Measurements from ENCODE around the gene GHR.
A peak's percentile ranks its signal among the peaks of the same experiment; 100 is the strongest.

The GHR gene

DNA sequence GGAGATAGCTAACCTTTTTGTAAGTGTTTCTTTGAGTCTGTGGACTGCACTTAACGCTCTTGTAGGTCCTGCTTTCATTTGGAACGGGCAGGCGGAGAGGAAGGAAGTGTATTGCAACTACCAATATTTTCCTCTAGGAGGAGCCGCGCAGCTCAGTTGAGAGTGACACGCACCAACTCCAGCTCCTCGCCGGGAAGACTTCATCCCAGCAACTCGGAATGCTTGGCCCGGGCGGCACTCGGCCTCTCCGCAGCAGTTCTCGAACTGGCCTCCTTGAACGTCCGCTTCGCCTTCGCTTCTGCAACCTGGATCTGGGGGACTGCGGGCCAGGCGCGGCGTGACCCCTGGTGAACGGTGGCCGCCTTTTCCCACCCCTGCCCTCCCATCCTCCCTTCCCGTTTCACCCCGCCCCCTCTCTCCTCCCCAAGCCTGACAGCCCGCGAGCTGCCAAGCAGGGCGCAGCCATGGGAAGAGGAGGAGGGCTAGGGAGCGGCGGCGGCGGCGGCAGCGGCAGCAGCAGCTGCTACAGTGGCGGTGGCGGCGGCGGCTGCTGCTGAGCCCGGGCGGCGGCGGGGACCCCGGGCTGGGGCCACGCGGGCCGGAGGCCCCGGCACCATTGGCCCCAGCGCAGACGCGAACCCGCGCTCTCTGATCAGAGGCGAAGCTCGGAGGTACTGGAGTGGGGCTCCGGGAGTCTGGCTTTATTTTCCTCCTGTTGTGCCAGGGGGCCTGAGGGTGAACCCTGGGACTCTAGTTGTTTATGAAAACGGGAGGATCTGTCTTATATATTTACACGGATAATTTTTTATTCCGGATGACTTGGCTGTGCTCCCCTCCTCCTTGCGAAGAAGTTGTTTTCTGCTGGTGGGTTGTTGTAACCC, at the start of gene GHR:
Gene GHR (plus strand): TSS at position 155 of the 881 bp plus-strand sequence. CDS start 142,436 bp downstream, outside the sequence.
- TF ChIP-seq, protein P1, sequence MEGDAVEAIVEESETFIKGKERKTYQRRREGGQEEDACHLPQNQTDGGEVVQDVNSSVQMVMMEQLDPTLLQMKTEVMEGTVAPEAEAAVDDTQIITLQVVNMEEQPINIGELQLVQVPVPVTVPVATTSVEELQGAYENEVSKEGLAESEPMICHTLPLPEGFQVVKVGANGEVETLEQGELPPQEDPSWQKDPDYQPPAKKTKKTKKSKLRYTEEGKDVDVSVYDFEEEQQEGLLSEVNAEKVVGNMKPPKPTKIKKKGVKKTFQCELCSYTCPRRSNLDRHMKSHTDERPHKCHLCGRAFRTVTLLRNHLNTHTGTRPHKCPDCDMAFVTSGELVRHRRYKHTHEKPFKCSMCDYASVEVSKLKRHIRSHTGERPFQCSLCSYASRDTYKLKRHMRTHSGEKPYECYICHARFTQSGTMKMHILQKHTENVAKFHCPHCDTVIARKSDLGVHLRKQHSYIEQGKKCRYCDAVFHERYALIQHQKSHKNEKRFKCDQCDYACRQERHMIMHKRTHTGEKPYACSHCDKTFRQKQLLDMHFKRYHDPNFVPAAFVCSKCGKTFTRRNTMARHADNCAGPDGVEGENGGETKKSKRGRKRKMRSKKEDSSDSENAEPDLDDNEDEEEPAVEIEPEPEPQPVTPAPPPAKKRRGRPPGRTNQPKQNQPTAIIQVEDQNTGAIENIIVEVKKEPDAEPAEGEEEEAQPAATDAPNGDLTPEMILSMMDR (conservative IDR thresholded peaks at IDR 0.05; ENCODE audit: low read depth, low read length): peak; percentile 87
- peak; percentile 96 for DNase-seq (ENCODE audit: low read depth)
- peak within 1 kb of the TSS; percentile 68 for H3K4me3 ChIP-seq (ENCODE audit: low read depth, low read length)

DNA sequence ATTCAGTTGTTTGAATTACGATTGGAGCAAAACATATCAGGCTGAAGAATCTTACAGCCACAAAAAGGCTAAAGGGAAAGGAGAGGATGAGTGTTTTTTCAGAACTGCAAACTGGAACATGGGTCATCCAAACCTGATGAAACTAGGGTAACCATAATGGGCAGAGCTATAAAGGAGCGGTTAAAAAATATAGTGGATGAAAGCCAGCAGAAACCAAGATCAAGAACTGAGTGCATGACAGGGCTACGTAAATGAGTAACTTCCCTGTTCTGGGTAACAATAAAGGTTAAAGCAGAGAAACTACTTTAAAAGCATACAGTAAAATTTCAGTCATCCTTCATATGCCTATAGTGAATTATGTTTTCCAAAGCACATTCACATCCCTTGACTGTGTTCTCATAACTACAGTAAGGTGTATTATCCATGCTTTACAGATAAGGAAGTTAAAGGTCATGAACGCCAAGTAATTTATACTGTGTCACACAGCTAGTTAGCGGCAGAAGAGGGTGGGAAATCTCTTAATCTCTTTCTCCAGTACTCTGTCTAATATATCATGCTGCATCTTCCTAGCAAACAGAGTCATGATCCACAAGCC, 48.5 kb upstream of the GHR start:
- TF ChIP-seq, protein P1 (conservative IDR thresholded peaks at IDR 0.05; ENCODE audit: low read depth, low read length): no peak
- no peak for DNase-seq (ENCODE audit: low read depth)
- H3K4me3 ChIP-seq (ENCODE audit: low read depth, low read length): no peak overlapping the region

DNA sequence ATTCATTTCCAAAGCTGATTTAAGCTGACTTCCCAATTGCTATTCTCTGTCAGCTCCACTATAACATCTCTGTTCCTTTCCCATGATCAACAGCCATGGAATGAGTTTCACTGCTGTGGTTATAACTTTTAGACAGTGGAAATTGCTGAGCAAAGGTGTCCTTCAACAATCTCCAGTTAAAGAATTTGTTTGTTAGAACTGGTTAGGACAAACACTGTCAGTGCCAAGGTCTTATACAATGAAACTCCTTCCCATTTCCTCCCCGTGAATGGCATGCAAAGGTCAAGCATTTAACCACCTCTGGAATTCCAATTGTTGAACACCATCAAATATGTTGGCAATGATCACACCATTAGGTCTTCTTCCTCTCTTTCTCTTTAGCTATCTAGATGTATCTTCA, 45.7 kb upstream of the GHR start:
- no peak overlapping the region for H3K4me3 ChIP-seq (ENCODE audit: low read depth, low read length)
- TF ChIP-seq, protein P1 (conservative IDR thresholded peaks at IDR 0.05; ENCODE audit: low read depth, low read length): no peak
- DNase-seq (ENCODE audit: low read depth): peak; percentile 37

DNA sequence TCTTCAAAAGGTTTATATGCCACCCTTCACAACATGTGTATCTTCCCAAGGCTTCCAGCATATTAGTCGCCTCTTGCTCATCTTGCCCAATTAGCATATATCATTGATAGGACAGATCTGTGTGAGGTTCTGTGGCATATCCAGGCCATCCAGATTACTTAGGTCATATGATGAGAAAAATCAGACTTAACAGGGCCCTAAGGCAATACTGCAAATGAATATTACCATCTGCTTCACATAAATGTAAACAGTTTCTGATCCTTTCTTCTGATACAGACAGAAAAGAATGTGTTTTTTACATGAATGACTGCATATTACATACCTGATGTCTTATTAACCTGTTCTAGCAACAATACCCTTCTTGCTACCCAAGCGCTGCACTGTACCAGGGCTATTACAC, 41.3 kb upstream of the GHR start:
- TF ChIP-seq, protein P1 (conservative IDR thresholded peaks at IDR 0.05; ENCODE audit: low read depth, low read length): no peak

DNA sequence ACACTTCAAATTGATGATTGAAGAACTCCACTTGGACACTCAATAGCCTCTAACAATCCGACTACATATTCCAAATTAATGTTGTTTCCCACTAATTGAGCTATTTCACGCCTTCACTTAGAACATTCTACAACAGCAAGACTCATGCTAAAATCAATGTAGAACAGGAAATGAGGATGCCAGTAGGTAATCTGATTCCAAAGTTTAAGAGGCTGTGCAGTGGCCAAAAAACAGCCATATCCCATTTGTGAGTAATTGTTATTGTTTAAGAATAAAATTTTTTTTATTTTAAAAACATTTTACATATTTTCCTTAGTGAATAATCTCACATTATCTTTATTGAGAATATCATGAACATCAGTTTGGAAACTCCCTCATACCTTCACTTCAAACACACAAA, 35.7 kb upstream of the GHR start:
- TF ChIP-seq, protein P1 (conservative IDR thresholded peaks at IDR 0.05; ENCODE audit: low read depth, low read length): no peak
- H3K4me3 ChIP-seq (ENCODE audit: low read depth, low read length): no peak overlapping the region
- no peak for DNase-seq (ENCODE audit: low read depth)

More for the DNA sequence above, 41.3 kb upstream of the GHR start:
- no peak overlapping the region for H3K4me3 ChIP-seq (ENCODE audit: low read depth, low read length)
- no peak for DNase-seq (ENCODE audit: low read depth)

DNA sequence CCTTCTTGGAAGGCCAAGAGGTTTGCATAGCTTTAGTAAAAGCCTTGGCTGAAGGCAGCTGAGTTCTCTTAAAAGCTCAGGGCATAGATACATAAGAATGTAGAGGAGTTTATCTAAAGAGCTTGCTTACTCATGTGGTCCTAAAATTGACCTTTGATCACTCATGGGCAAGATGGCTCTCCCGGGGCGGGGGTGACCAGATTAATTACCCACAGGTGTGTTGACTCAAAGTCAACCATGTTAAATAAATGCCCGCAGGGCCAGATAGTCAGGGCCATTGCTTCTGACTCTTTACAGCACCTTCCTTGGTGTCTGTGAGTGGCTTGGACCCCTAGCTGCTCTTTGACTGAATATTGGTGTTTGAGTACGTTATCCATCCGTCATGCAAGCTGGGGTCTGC, 33.1 kb upstream of the GHR start:
- TF ChIP-seq, protein P1 (conservative IDR thresholded peaks at IDR 0.05; ENCODE audit: low read depth, low read length): no peak
- no peak overlapping the region for H3K4me3 ChIP-seq (ENCODE audit: low read depth, low read length)

More for the DNA sequence above, 33.1 kb upstream of the GHR start:
- DNase-seq (ENCODE audit: low read depth): no peak

Data from choroid plexus epithelial cell (primary cell).